HG03066 (cell line): ENCODE results near the gene GNG14.
"Not testable (repeated sequence)": the region's sequence is repeated elsewhere in the genome, so short reads cannot be mapped to it uniquely, and the experiment has no call there.

Experiments used
- ATAC-seq: cut with Tn5 transposase; IDR thresholded peaks from one replicate; pipeline ENCODE4 v1.9.1; 2021; ENCODE audit warnings: low read depth; ENCODE audit not compliant: unreplicated experiment

The GNG14 gene

GRCh38 chr19:12695096-12695495, 7.3 kb downstream of the GNG14 start:
- no peak for ATAC-seq

DNA sequence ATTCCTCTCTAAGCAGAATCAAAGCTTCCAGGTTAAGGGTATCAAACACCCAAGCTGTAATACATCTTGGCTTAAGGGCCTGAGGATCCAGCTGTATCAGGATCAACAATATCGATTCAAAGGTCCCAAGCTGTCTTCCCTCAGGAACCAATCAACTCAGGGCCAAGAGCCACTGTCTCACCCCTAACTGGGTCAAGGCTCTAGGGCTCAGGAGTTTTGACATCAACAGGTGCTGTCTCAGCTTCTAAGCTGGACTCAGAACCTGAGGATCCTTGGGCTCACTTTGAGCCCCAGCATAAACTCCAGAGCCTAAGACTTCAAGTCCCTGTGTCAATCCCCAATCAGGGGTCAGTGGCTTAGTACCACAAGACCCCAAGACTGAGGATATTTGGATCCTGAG, 7.7 kb downstream of the GNG14 start:
- ATAC-seq, result no peak

DNA sequence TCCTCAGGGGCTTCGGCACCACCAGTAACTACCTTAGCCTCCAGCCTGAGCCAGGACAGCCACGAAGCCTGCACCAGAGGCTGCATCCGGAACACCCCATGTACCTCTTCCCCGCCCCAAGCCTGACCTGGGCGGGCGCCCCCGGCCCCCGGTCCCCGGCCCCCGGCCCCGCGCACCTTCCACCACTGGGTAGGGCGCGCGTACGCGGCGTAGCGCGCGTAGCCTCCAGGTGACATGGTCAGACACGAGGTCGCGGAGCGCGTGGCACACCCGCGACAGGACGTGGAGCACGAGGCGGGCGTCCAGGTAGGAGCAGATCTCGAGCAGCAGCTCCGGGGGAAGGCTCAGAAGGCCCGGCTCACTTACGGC, 8.2 kb downstream of the GNG14 start:
- no peak for ATAC-seq

GRCh38 chr19:12696366-12697335, 8.9 kb downstream of the GNG14 start, which contains the start of gene FBXW9:
Gene FBXW9, minus strand, starts transcription at chr19:12696631. Its CDS starts 50 bp downstream, at chr19:12696581.
- peak; percentile 87 for ATAC-seq

- ATAC-seq, result not testable (repeated sequence)
Measured at GRCh38 chr19:12697425-12697824, 9.6 kb downstream of the GNG14 start.

DNA sequence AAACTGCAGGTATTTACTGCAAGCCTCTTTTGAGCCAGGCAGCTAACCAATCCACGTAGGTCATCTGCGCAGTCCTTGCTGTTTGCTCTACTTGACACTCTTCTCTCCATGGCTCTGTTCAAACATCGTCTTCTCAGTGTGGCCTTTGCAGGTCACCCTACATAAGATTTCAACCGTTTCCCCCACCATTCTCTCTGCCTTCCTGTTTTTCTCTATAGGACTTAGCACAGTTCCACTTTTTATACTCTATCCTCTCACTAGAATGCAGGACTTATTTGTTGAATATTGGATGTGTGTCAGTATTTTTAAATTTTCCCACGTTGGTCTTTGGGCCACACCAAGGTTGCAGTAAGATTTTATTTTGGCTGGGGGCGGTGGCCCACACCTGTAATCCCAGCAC, 10.3 kb downstream of the GNG14 start:
- no peak for ATAC-seq

DNA sequence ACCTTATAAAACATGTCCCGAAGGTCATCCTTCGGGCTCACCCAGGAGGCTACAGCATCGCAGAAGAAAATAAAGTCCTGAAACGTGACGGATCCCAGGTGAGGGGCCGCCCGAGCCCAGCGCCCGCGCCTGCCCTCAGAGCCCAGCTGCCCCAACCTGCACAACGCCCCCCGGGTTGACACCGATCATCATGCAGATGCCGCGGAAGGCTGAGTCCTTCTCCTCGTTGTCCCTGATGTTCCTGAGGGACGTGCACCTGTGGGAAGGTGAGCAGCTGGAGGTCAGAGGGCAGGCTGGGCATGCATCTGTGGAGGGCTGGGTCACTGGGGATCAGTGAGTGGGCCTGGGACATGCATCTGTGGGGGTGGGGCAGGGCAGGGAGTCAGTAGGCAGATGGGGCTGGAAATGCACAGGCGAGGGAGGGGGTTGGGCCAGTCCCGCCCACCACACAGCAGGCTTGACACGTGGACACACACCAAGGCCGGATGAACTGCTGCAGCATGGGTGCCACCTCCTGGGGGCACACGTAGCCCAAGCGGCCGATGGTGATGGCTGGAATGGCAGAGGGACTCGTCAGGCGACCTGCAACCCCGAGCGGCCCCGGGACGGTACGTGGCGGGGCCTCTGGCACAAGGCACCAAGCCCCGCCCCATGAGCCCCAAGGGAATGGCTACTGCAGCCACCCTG, 13.9 kb downstream of the GNG14 start:
- ATAC-seq, result no peak

GRCh38 chr19:12703046-12703445, 15.2 kb downstream of the GNG14 start:
- ATAC-seq, result no peak

DNA sequence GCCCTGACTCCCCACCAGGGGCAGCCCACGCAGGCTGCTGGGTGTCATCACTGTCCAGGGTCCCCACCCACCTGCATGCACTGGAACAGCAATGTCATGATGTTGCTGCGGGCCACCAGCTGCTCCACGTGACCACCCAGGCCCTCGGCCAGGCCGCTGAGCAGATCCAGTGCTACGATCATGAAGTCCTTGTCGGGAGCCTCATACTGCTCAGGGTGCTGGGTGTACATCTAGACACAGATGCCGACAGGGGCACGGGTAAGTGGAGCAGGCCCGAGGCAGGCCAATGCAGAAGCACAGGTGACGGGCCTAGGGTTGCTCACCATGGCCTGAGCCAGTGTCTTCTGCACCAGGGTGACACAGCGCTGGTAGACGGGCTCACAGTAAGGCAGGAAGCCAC, 17.4 kb downstream of the GNG14 start:
- ATAC-seq, result no peak

GRCh38 chr19:12705654-12706331, 18.0 kb downstream of the GNG14 start:
- no peak for ATAC-seq

GRCh38 chr19:12706332-12706718, 18.5 kb downstream of the GNG14 start:
- no peak for ATAC-seq

DNA sequence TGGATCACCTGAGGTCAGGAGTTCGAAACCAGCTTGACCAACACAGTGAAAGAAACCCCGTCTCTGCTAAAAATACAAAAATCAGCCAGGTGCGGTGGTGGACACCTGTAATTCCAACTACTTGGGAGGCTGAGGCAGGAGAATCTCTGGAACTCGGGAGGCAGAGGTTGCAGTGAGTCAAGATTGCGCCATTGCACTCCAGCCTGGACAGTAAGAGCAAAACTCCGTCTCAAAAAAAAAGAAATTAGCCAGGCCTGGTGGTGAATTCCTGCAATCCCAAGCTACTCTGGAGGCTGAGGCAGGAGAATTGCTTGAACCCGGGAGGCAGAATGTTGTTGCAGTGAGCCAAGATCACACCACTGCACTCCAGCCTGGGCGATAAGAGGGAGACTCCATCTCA, 20.8 kb downstream of the GNG14 start:
- ATAC-seq, result no peak

GRCh38 chr19:12711187-12711586, 23.4 kb downstream of the GNG14 start:
- ATAC-seq, result no peak

DNA sequence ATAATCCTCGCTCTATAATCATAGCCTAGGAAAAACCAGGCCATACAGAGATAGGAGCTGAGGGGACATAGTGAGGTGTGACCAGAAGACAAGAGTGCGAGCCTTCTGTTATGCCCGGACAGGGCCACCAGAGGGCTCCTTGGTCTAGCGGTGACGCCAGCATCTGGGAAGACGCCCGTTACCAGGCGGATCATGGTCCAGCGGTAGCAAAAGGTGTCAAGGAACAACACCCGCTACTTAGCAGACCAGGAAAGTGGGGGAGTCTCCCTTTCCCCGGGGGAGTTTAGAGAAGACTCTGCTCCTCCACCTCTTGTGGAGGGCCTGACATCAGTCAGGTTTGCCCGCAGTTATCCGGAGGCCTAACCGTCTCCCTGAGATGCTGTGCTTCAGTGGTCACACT, 24.3 kb downstream of the GNG14 start:
- not testable (repeated sequence) for ATAC-seq

- not testable (repeated sequence) for ATAC-seq
Measured at GRCh38 chr19:12713304-12713703, 25.5 kb downstream of the GNG14 start.

DNA sequence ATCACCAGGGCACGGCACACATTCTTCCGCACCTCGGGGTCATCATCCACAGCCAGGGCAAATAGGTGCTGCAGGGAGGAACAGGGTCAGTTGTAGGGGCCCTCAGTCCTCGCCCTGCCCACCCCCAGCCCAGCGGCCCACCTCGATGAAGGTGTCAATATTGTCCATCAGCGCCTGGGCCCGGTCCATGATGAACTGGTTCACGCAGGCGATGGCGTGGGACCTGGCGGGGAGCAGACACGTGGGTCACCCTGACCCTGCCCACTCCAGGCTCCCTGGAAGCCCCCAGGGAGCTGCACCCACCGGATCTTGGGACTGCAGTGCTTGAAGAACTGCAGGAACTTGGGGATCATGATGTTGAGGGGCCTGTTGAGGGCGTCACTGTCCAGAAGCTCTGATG, 27.3 kb downstream of the GNG14 start:
- no peak for ATAC-seq

DNA sequence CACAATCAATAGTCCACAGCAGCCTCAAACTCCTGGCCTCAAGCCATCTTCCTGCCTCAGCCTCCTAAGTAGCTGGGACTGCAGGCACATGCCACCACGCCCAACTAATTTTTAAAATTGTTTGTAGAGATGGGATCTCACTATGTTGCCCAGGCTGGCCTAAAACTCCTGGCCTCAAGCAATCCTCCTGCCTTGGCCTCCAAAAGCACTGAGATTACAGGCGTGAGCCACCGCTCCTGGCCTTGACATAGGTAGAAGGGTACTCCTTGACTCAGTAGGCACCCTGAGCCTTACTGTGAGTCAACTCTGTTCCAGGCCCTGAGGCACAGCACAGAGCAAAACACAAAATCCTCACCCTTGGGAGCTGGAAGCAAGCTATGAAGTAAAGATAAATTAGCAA, 28.1 kb downstream of the GNG14 start:
- ATAC-seq, result no peak

DNA sequence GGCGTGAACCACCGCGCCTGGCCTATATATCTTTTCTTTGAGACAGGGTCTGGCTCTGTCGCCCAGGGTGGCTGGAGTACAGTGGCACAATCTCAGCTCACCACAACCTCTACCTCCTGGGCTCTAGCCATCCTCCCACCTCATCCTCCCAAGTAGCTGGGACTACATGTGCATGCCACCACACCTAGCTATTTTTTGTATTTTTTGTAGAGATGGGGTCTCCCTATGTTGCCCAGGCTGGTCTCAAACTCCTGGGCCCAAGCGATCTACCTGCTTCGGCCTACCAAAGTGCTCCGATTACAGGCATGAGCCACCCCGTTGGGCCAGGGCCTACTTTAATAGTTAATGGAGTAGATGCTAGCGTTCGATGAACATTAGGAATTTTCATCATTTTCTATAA, 32.5 kb downstream of the GNG14 start:
- ATAC-seq, result no peak

GRCh38 chr19:12720851-12721655, 33.3 kb downstream of the GNG14 start:
- no peak for ATAC-seq
